ENCODE data around the gene CD180. TPM values are rescaled to one million over a fixed set of nuclear protein-coding genes. Genes with fewer than 3 reads are reported as not detected.
A peak's percentile ranks its signal among the peaks of the same experiment; 100 is the strongest.

The CD180 gene
- total RNA-seq, 6 experiments from 2014 or later: 0.44 to 3.3 (median 0.67) TPM

GRCh38 chr5:67146574-67146973 lies 50.0 kb downstream of the CD180 start:
- DNase-seq (no peak), ATAC-seq (no peak)
- intact Hi-C loops (cut with DNase I): loop anchor here in 1 of 2 donors (10.0 kb wide), 1 partner anchor 152 kb away; no protein-coding TSS in a partner anchor
- no peak overlapping the region for H3K4me3 ChIP-seq
- H3K27ac ChIP-seq: no peak overlapping the region
- 70% methylated on average over 1 of the region's 1 CpG for WGBS (ENCODE audit: insufficient coverage, low coverage, low lambda C conversion rate, missing lambda C conversion rate)
- H3K9me3 ChIP-seq: no peaks in the 10 kb centered on the region
- H3K36me3 ChIP-seq: peaks cover 0 to 4% (median 1%) of the 10 kb centered on the region in 4 donors
- TF ChIP-seq POLR2A (IDR thresholded peaks at IDR 0.05) (no peak), CTCF (IDR thresholded peaks at IDR 0.05) (no peak)
- peaks cover 0 to 16% (median 8%) of the 10 kb centered on the region in 4 donors for H3K4me1 ChIP-seq
- H3K27me3 ChIP-seq: no peaks in the 10 kb centered on the region

GRCh38 chr5:67144183-67144639 lies 52.4 kb downstream of the CD180 start:
- peak overlapping the region; percentile 53 to 67 (median 54) for H3K27ac ChIP-seq
- intact Hi-C loops (cut with DNase I): loop anchor here in 1 of 2 donors (10.0 kb wide), 1 partner anchor 149 kb away; no protein-coding TSS in a partner anchor
- DNase-seq (no peak), ATAC-seq (peak; percentile 80 to 92 (median 85))
- H3K36me3 ChIP-seq: no peaks in the 10 kb centered on the region
- peaks cover 0 to 16% (median 8%) of the 10 kb centered on the region in 4 donors for H3K4me1 ChIP-seq
- H3K4me3 ChIP-seq: peak overlapping the region in 1 of 3 donors; percentile 19
- no peaks in the 10 kb centered on the region for H3K9me3 ChIP-seq
- TF ChIP-seq CTCF (IDR thresholded peaks at IDR 0.05): no peak
- no peak for TF ChIP-seq POLR2A (IDR thresholded peaks at IDR 0.05)
- WGBS (ENCODE audit: insufficient coverage, low coverage, low lambda C conversion rate, missing lambda C conversion rate): 29% methylated on average over 2 of the region's 2 CpGs
- H3K27me3 ChIP-seq: no peaks in the 10 kb centered on the region

- ATAC-seq (peak; percentile 32 to 56 (median 52)), DNase-seq (no peak)
- TF ChIP-seq POLR2A (IDR thresholded peaks at IDR 0.05): no peak
- no peak for TF ChIP-seq CTCF (IDR thresholded peaks at IDR 0.05)
- Histone ChIP-seq H3K27ac (peak overlapping the region; percentile 20 to 67 (median 54)), H3K4me3 (peak overlapping the region in 1 of 3 donors; percentile 19), H3K9me3 (no peaks in the 10 kb centered on the region), H3K4me1 (peaks cover 0 to 16% (median 8%) of the 10 kb centered on the region in 4 donors), H3K36me3 (no peaks in the 10 kb centered on the region), H3K27me3 (no peaks in the 10 kb centered on the region)
- intact Hi-C loops (cut with DNase I): loop anchor here in 1 of 2 donors (10.0 kb wide), 1 partner anchor 149 kb away; no protein-coding TSS in a partner anchor
- WGBS (ENCODE audit: insufficient coverage, low coverage, low lambda C conversion rate, missing lambda C conversion rate): 40% methylated on average over 1 of the region's 2 CpGs
Observed at GRCh38 chr5:67143549-67143948, 53.0 kb downstream of the CD180 start.

- Histone ChIP-seq H3K36me3 (no peaks in the 10 kb centered on the region), H3K27ac (no peak overlapping the region)
Observed at GRCh38 chr5:67142816-67143215, 53.8 kb downstream of the CD180 start.

More at GRCh38 chr5:67142816-67143215, 53.8 kb downstream of the CD180 start:
- H3K4me1 ChIP-seq: peaks cover 0 to 16% (median 8%) of the 10 kb centered on the region in 4 donors
- intact Hi-C loops (cut with DNase I): loop anchor here in 1 of 2 donors (10.0 kb wide), 1 partner anchor 148 kb away; no protein-coding TSS in a partner anchor
- DNase-seq: no peak
- no peaks in the 10 kb centered on the region for H3K9me3 ChIP-seq
- no peak overlapping the region for H3K4me3 ChIP-seq
- no peaks in the 10 kb centered on the region for H3K27me3 ChIP-seq
- TF ChIP-seq CTCF (IDR thresholded peaks at IDR 0.05): no peak
- no peak for TF ChIP-seq POLR2A (IDR thresholded peaks at IDR 0.05)
- 73% methylated on average over 6 of the region's 8 CpGs for WGBS (ENCODE audit: insufficient coverage, low coverage, low lambda C conversion rate, missing lambda C conversion rate)
- no peak for ATAC-seq

Measured in right lobe of liver (tissue), 6 donors.